ENCODE measurements around the gene XRN1. TPM values are rescaled to one million over a fixed set of nuclear protein-coding genes. Genes with fewer than 3 reads are reported as not detected.

XRN1 gene
- 10.3 and 12.3 TPM in 2 replicates for total RNA-seq

GRCh38 chr3:142447852-142448823 lies at the start of gene XRN1:
TSS of gene XRN1 (minus strand) at chr3:142448037. CDS start at chr3:142447944, 93 bp downstream.

Other genes starting within 250 kb of the XRN1 start
- 4.9 and 17.9 TPM in 2 replicates for gene GK5, start 222.5 kb downstream of the XRN1 start, total RNA-seq
- gene ATR, start 130.7 kb upstream of the XRN1 start, total RNA-seq = 11.8 and 17.4 TPM in 2 replicates
- gene PLS1, start 148.4 kb upstream of the XRN1 start, total RNA-seq = 11.1 and 18.2 TPM in 2 replicates